ENCODE results near the gene COQ9. TPM values are rescaled to one million over a fixed set of nuclear protein-coding genes. Genes with fewer than 3 reads are reported as not detected.

COQ9 gene
- total RNA-seq, 1 experiment from 2014 or later, result 62.7 TPM

- H3K4me2 ChIP-seq (ENCODE audit: low read length), result no peak within 1 kb of the TSS
- H3K9me2 ChIP-seq (ENCODE audit: insufficient read depth), result no peaks in the 10 kb centered on the region
- H3K27ac ChIP-seq (ENCODE audit: low read depth, low read length), result no peak within 1 kb of the TSS
- no peaks in the 10 kb centered on the region for H3K36me3 ChIP-seq (ENCODE audit: control insufficient read depth in 1 of 2, insufficient read depth in 2 of 2, low read length in 2 of 2)
- H3K4me1 ChIP-seq (ENCODE audit: control insufficient read depth in 1 of 2, insufficient read depth in 2 of 2, low read length in 2 of 2), result no peaks in the 10 kb centered on the region
- intact Hi-C loops (cut with micrococcal nuclease), result no loop called here
- no TSS peak for BruUV-seq (replicated peaks)
- H3K4me3 ChIP-seq (replicated peaks in 1 of 2; ENCODE audit: low read depth in 1 of 2, low read length in 2 of 2), result no peak within 1 kb of the TSS
- POLR2A ChIA-PET, result no interaction called here
- ATAC-seq (no peak; the same call in 1 of the 2 replicates), DNase-seq (ENCODE audit: low read depth, low spot score) (no peak)
- RAD21 ChIA-PET (ENCODE audit: low non-redundant PET in 1 of 2, low total read pairs in 2 of 2, uncharacterized antibody in 2 of 2, unreplicated experiment in 2 of 2), result no interaction called here
- TF ChIP-seq, protein P1, sequence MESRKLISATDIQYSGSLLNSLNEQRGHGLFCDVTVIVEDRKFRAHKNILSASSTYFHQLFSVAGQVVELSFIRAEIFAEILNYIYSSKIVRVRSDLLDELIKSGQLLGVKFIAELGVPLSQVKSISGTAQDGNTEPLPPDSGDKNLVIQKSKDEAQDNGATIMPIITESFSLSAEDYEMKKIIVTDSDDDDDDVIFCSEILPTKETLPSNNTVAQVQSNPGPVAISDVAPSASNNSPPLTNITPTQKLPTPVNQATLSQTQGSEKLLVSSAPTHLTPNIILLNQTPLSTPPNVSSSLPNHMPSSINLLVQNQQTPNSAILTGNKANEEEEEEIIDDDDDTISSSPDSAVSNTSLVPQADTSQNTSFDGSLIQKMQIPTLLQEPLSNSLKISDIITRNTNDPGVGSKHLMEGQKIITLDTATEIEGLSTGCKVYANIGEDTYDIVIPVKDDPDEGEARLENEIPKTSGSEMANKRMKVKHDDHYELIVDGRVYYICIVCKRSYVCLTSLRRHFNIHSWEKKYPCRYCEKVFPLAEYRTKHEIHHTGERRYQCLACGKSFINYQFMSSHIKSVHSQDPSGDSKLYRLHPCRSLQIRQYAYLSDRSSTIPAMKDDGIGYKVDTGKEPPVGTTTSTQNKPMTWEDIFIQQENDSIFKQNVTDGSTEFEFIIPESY (IDR thresholded peaks at IDR 0.05; ENCODE audit: extremely low read depth, insufficient replicate concordance, low read length), result no peak
- TF ChIP-seq, protein P2, sequence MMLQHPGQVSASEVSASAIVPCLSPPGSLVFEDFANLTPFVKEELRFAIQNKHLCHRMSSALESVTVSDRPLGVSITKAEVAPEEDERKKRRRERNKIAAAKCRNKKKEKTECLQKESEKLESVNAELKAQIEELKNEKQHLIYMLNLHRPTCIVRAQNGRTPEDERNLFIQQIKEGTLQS (IDR thresholded peaks at IDR 0.05), result no peak
- TF ChIP-seq CEBPB (IDR thresholded peaks at IDR 0.05; ENCODE audit: low read depth) (no peak), JUND (IDR thresholded peaks at IDR 0.05) (no peak), CTCF (IDR thresholded peaks at IDR 0.05 in 2 of 3, conservative IDR thresholded peaks at IDR 0.05 in 1 of 3; ENCODE audit: borderline replicate concordance in 1 of 3, insufficient read depth in 1 of 3, low read depth in 2 of 3, low read length in 2 of 3) (no peak), SP1 (IDR thresholded peaks at IDR 0.05; ENCODE audit: low read depth) (no peak), YY1 (IDR thresholded peaks at IDR 0.05; ENCODE audit: extremely low read depth, insufficient replicate concordance, low read depth, low read length) (no peak), ZFX (IDR thresholded peaks at IDR 0.05) (no peak), REST (IDR thresholded peaks at IDR 0.05; ENCODE audit: low read depth) (no peak), EZH2 (IDR thresholded peaks at IDR 0.05) (no peak), POLR2AphosphoS5 (IDR thresholded peaks at IDR 0.05; ENCODE audit: low read depth, low read length) (no peak), SRF (IDR thresholded peaks at IDR 0.05; ENCODE audit: low read depth) (no peak)
- TF ChIP-seq, protein P3, sequence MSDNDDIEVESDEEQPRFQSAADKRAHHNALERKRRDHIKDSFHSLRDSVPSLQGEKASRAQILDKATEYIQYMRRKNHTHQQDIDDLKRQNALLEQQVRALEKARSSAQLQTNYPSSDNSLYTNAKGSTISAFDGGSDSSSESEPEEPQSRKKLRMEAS (IDR thresholded peaks at IDR 0.05), result no peak
- no peak within 1 kb of the TSS for H3K9ac ChIP-seq (ENCODE audit: low read length)
- peaks cover 16% of the 10 kb centered on the region; the same call in 1 of the 2 replicates for H3K27me3 ChIP-seq (ENCODE audit: insufficient read depth, low read length)
- H3K79me2 ChIP-seq (ENCODE audit: insufficient read depth, low read length), result no peaks in the 10 kb centered on the region
- CTCF ChIA-PET, result interaction anchor here (0.6 to 2.0 kb wide), 2 partner anchors 13 to 450 kb away, joined by 3 to 7 read pairs; no protein-coding TSS in a partner anchor
- H3K9me3 ChIP-seq (ENCODE audit: control insufficient read depth in 1 of 2, insufficient read depth in 1 of 2, low read depth in 1 of 2, low read length in 2 of 2), result no peaks in the 10 kb centered on the region
- H4K20me1 ChIP-seq (ENCODE audit: insufficient read depth), result no peaks in the 10 kb centered on the region
- H2AFZ ChIP-seq (ENCODE audit: low read depth, low read length, poor library complexity, severe bottlenecking), result no peak within 1 kb of the TSS
Measured at GRCh38 chr16:57403965-57404817, 43.1 kb upstream of the COQ9 start, which contains the start of gene CCL17. CCL17 (plus strand) TSS chr16:57404767; CDS start chr16:57413933, 9,166 bp downstream.
